ENCODE measurements around the gene DIP2B. TPM values are rescaled to one million over a fixed set of nuclear protein-coding genes. Genes with fewer than 3 reads are reported as not detected.

DIP2B gene
- total RNA-seq, 1 donor from 2014 or later: 28.9 TPM

DNA sequence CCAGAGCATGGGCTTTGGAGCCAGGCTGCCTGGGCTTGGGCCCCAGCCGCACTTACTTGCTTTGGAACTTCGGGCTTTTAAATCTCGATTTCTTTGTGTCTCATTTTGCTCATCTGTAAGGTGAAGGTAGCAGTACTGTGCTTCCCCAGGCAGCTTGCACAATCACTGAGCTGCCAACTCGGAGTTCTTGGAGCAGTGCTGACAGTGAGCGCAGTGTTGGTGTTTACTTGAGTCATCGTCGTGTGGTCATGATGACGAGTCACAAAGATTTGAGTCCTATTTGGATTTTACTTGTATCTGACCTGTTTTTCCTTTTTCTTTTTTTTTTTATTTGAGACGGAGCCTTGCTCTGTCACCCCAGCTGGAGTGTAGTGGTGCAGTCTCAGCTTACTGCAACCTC, 227.8 kb downstream of the DIP2B start:
- no peak overlapping the region for H3K27ac Mint-ChIP-seq (ENCODE audit: unreplicated experiment)
- no peak overlapping the region for H3K4me3 Mint-ChIP-seq (ENCODE audit: unreplicated experiment)
- H3K4me1 Mint-ChIP-seq (ENCODE audit: unreplicated experiment): no peaks in the 10 kb centered on the region
- H3K36me3 Mint-ChIP-seq (ENCODE audit: unreplicated experiment): peaks cover 42% of the 10 kb centered on the region
- TF ChIP-seq, protein P1, sequence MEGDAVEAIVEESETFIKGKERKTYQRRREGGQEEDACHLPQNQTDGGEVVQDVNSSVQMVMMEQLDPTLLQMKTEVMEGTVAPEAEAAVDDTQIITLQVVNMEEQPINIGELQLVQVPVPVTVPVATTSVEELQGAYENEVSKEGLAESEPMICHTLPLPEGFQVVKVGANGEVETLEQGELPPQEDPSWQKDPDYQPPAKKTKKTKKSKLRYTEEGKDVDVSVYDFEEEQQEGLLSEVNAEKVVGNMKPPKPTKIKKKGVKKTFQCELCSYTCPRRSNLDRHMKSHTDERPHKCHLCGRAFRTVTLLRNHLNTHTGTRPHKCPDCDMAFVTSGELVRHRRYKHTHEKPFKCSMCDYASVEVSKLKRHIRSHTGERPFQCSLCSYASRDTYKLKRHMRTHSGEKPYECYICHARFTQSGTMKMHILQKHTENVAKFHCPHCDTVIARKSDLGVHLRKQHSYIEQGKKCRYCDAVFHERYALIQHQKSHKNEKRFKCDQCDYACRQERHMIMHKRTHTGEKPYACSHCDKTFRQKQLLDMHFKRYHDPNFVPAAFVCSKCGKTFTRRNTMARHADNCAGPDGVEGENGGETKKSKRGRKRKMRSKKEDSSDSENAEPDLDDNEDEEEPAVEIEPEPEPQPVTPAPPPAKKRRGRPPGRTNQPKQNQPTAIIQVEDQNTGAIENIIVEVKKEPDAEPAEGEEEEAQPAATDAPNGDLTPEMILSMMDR (IDR thresholded peaks at IDR 0.05): no peak
- no peaks in the 10 kb centered on the region for H3K9me3 Mint-ChIP-seq (ENCODE audit: unreplicated experiment)
- no peak for DNase-seq (ENCODE audit: extremely low spot score, unreplicated experiment)
- H3K27me3 Mint-ChIP-seq (ENCODE audit: unreplicated experiment): no peaks in the 10 kb centered on the region

DNA sequence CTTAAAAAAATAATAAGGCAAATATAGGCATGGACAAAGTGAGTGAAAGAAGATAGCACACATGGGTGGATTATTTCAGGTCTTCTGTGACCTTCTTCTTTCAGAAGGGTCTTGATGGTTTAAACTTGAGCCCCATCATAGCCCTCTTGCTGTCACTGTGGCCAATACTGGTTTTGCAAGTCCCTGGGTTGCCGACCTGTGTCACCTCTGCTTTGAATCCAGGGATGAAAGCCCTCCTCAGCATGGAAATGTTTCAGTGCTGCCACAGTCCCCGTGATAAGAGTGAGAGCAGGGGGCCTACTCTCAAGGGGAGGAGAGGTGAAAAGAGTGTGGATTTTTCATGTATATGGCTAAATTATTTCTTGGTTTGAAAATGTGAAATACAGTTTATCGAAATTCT, 228.9 kb downstream of the DIP2B start:
- Mint-ChIP-seq H3K9me3 (ENCODE audit: unreplicated experiment) (no peaks in the 10 kb centered on the region), H3K27me3 (ENCODE audit: unreplicated experiment) (no peaks in the 10 kb centered on the region), H3K36me3 (ENCODE audit: unreplicated experiment) (peaks cover 41% of the 10 kb centered on the region), H3K4me3 (ENCODE audit: unreplicated experiment) (no peak overlapping the region), H3K4me1 (ENCODE audit: unreplicated experiment) (no peaks in the 10 kb centered on the region), H3K27ac (ENCODE audit: unreplicated experiment) (no peak overlapping the region)
- TF ChIP-seq, protein P1 (IDR thresholded peaks at IDR 0.05): no peak
- no peak for DNase-seq (ENCODE audit: extremely low spot score, unreplicated experiment)

DNA sequence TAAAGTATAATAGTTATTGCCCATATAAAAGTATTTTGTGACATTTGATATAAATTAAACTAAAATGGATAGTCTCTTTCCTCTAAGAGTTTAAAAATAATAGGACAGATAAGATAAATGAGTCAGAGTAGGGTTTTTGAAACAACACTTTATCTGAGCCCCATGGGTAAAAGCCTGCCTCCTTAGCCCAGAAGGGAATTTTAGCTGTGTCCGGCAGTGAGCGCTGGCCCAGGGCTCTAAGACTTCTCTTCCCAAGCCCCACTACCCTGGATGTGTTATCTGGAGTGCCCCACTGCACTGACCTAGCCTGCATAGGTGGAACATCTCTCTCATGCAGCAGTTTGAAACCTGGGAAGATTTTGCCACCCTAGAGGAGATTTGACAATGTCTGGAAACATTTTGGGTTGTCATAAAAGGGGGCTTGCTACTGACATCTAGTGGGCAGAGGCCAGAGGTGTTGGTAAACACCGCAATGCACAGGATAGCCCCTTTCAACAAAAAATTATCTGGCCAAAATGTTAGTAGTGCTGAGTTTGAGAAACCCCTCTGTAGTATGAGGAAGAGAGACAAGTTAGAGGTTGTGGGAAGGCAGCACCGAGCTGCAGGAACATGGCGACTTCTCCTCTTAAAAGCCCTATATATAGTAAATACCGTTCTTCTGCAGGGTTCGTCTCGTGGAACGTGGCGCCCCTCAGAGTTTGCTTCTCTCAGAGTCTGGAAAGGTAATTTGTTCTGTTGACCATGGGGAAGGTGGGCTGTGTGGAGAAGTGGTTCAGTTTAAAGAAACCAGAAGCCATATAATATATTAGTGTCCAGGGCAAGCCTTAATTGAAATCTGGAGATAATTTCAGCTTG, 229.9 kb downstream of the DIP2B start:
- no peak for DNase-seq (ENCODE audit: extremely low spot score, unreplicated experiment)
- H3K27me3 Mint-ChIP-seq (ENCODE audit: unreplicated experiment): no peaks in the 10 kb centered on the region
- no peaks in the 10 kb centered on the region for H3K4me1 Mint-ChIP-seq (ENCODE audit: unreplicated experiment)
- TF ChIP-seq, protein P1 (IDR thresholded peaks at IDR 0.05): peak; percentile 78
- H3K9me3 Mint-ChIP-seq (ENCODE audit: unreplicated experiment): no peaks in the 10 kb centered on the region
- no peak overlapping the region for H3K4me3 Mint-ChIP-seq (ENCODE audit: unreplicated experiment)
- peaks cover 43% of the 10 kb centered on the region for H3K36me3 Mint-ChIP-seq (ENCODE audit: unreplicated experiment)
- H3K27ac Mint-ChIP-seq (ENCODE audit: unreplicated experiment): peak overlapping the region; percentile 61

DNA sequence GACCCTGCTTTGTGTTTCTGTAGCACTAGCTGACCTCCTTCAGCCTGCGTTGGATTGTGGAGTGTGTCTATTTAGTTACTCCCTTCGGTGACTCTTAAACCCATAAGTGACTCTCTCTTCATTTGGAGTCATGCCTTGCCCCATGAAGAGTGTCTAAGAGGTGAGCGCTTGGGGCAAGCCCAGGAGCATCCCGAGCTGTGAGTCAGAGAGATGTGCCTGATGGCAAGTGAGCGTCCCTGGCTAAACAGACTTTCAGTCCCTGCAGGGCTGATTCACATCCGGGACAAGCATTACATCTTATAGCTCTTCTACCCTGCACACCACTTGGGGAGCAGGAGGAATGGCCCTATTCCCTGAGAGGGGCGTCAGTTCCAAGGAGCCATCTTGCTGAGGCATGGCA, 234.8 kb downstream of the DIP2B start:
- H3K4me3 Mint-ChIP-seq (ENCODE audit: unreplicated experiment): no peak overlapping the region
- no peaks in the 10 kb centered on the region for H3K27me3 Mint-ChIP-seq (ENCODE audit: unreplicated experiment)
- TF ChIP-seq, protein P1 (IDR thresholded peaks at IDR 0.05): no peak
- no peaks in the 10 kb centered on the region for H3K4me1 Mint-ChIP-seq (ENCODE audit: unreplicated experiment)
- peaks cover 53% of the 10 kb centered on the region for H3K36me3 Mint-ChIP-seq (ENCODE audit: unreplicated experiment)
- H3K9me3 Mint-ChIP-seq (ENCODE audit: unreplicated experiment): no peaks in the 10 kb centered on the region
- no peak overlapping the region for H3K27ac Mint-ChIP-seq (ENCODE audit: unreplicated experiment)
- DNase-seq (ENCODE audit: extremely low spot score, unreplicated experiment): no peak

GRCh38 chr12:50740307-50740706, 235.5 kb downstream of the DIP2B start:
- no peaks in the 10 kb centered on the region for H3K9me3 Mint-ChIP-seq (ENCODE audit: unreplicated experiment)
- no peak overlapping the region for H3K27ac Mint-ChIP-seq (ENCODE audit: unreplicated experiment)
- H3K36me3 Mint-ChIP-seq (ENCODE audit: unreplicated experiment): peaks cover 50% of the 10 kb centered on the region
- no peaks in the 10 kb centered on the region for H3K27me3 Mint-ChIP-seq (ENCODE audit: unreplicated experiment)
- no peak overlapping the region for H3K4me3 Mint-ChIP-seq (ENCODE audit: unreplicated experiment)
- TF ChIP-seq, protein P1 (IDR thresholded peaks at IDR 0.05): no peak
- no peak for DNase-seq (ENCODE audit: extremely low spot score, unreplicated experiment)
- no peaks in the 10 kb centered on the region for H3K4me1 Mint-ChIP-seq (ENCODE audit: unreplicated experiment)

Data from osteocyte (in vitro differentiated cells).